ENCODE data around the gene SOSTDC1.
"Not testable (repeated sequence)": the region's sequence is repeated elsewhere in the genome, so short reads cannot be mapped to it uniquely, and the experiment has no call there.

GRCh38 chr7:16456303-16456702 lies 9.2 kb downstream of the SOSTDC1 start:
- not testable (repeated sequence) for TF ChIP-seq CTCF (conservative IDR thresholded peaks at IDR 0.05; ENCODE audit: low read depth, low read length); EZH2 (IDR thresholded peaks at IDR 0.05; ENCODE audit: borderline replicate concordance, low read depth, low read length, poor library complexity, severe bottlenecking)
